HEK293 (cell line): ENCODE data around the gene LARP1B.

Experiments used
- CTCF ChIA-PET: fragments of 350-600 bp; formaldehyde crosslinking; extraction: SDS; loops from one replicate; lab custom pipeline; 2021; ENCODE audit warnings: antibody characterized with exemption; lab: Yijun Ruan, JAX
- POLR2A ChIA-PET: fragments of 300-600 bp; formaldehyde crosslinking; extraction: SDS; loops from one replicate; lab custom pipeline; 2020; ENCODE audit warnings: antibody characterized with exemption, inconsistent platforms; lab: Yijun Ruan, JAX
- H3K27ac ChIP-seq: fragments of 200-500 bp; sonication (Bioruptor generic); 2 replicates; pipeline ENCODE4 v1.5.1; 2014; ENCODE audit warnings: low read depth, low read length, control low read depth, inconsistent platforms; ENCODE audit errors: extremely low read depth
- H3K36me3 ChIP-seq, 2 experiments: fragments of 200-500 bp in 1 of 2; sonication (Bioruptor generic) in 1 of 2; 1 replicate in 1 of 2; 2 replicates in 1 of 2; pipeline ENCODE4 v1.5.1; 2014 to 2017; ENCODE audit warnings: inconsistent platforms in 2 of 2, low read length in 2 of 2; ENCODE audit not compliant: control insufficient read depth in 2 of 2, insufficient read depth in 1 of 2
- H3K4me1 ChIP-seq: fragments of 200-500 bp; sonication (Bioruptor generic); 2 replicates; pipeline ENCODE4 v1.5.1; 2014; ENCODE audit warnings: mild to moderate bottlenecking, low read length, inconsistent platforms; ENCODE audit not compliant: control insufficient read depth, insufficient read depth
- H3K4me3 ChIP-seq: 2 replicates; pipeline ENCODE4 v1.5.1; 2011; ENCODE audit warnings: low read depth, mild to moderate bottlenecking, control low read depth, low read length, moderate library complexity
- H3K9me3 ChIP-seq: fragments of 200-500 bp; sonication (Bioruptor generic); 2 replicates; pipeline ENCODE4 v1.5.1; 2014; ENCODE audit warnings: low read depth, low read length, inconsistent platforms; ENCODE audit not compliant: control insufficient read depth, insufficient read depth
- HOXA7 ChIP-seq: sonication (generic); formaldehyde crosslinking; IDR thresholded peaks from 2 replicates; pipeline ENCODE4 v1.8.1; 2022; ENCODE audit warnings: missing genetic modification reagents, borderline replicate concordance
- KLF10 ChIP-seq: fragments of 450-650 bp; IDR thresholded peaks from 2 replicates; pipeline ENCODE4 v1.5.1; 2018; ENCODE audit warnings: missing biosample characterization, mild to moderate bottlenecking, missing genetic modification characterization
- KLF9 ChIP-seq: fragments of 450-650 bp; formaldehyde crosslinking; IDR thresholded peaks from 2 replicates; pipeline ENCODE4 v1.5.1; 2016; ENCODE audit warnings: missing biosample characterization, missing genetic modification characterization, low read depth
- SP2 ChIP-seq: fragments of 450-650 bp; formaldehyde crosslinking; IDR thresholded peaks from 2 replicates; pipeline ENCODE4 v1.5.1; 2016; ENCODE audit warnings: missing biosample characterization, missing genetic modification characterization
- SP7 ChIP-seq: fragments of 450-650 bp; formaldehyde crosslinking; IDR thresholded peaks from 2 replicates; pipeline ENCODE4 v1.5.1; 2016; ENCODE audit warnings: missing biosample characterization, missing genetic modification characterization
- ZFP37 ChIP-seq: fragments of 450-650 bp; formaldehyde crosslinking; IDR thresholded peaks from 2 replicates; pipeline ENCODE4 v1.5.1; 2016; ENCODE audit warnings: missing biosample characterization, missing genetic modification characterization
- ZNF175 ChIP-seq: fragments of 450-650 bp; formaldehyde crosslinking; IDR thresholded peaks from 2 replicates; pipeline ENCODE4 v1.5.1; 2016; ENCODE audit warnings: missing biosample characterization, missing genetic modification characterization
- ZNF184 ChIP-seq: fragments of 450-650 bp; IDR thresholded peaks from 2 replicates; pipeline ENCODE4 v1.5.1; 2018; ENCODE audit warnings: missing biosample characterization, mild to moderate bottlenecking, missing genetic modification characterization
- ZNF19 ChIP-seq: fragments of 450-650 bp; formaldehyde crosslinking; IDR thresholded peaks from 2 replicates; pipeline ENCODE4; 2016; ENCODE audit warnings: missing biosample characterization, missing genetic modification characterization, low read depth
- ZNF266 ChIP-seq: fragments of 450-650 bp; formaldehyde crosslinking; IDR thresholded peaks from 2 replicates; pipeline ENCODE4 v1.5.1; 2016; ENCODE audit warnings: missing biosample characterization, missing genetic modification characterization, low read depth
- ZNF280D ChIP-seq: fragments of 450-650 bp; formaldehyde crosslinking; IDR thresholded peaks from 2 replicates; pipeline ENCODE4 v1.5.1; 2016; ENCODE audit warnings: missing biosample characterization, missing genetic modification characterization
- ZNF391 ChIP-seq: fragments of 450-650 bp; formaldehyde crosslinking; IDR thresholded peaks from 2 replicates; pipeline ENCODE4 v1.5.1; 2016; ENCODE audit warnings: low read depth, missing biosample characterization, missing genetic modification characterization, borderline replicate concordance
- ZNF398 ChIP-seq: fragments of 450-650 bp; formaldehyde crosslinking; IDR thresholded peaks from 2 replicates; pipeline ENCODE4 v1.5.1; 2017; ENCODE audit warnings: missing biosample characterization, missing genetic modification characterization
- ZNF404 ChIP-seq: fragments of 450-650 bp; formaldehyde crosslinking; IDR thresholded peaks from 2 replicates; pipeline ENCODE4 v1.5.1; 2017; ENCODE audit warnings: missing biosample characterization, missing genetic modification characterization
- ZNF416 ChIP-seq: fragments of 450-650 bp; formaldehyde crosslinking; IDR thresholded peaks from 2 replicates; pipeline ENCODE4 v1.5.1; 2016; ENCODE audit warnings: missing biosample characterization, missing genetic modification characterization
- ZNF530 ChIP-seq: fragments of 450-650 bp; formaldehyde crosslinking; IDR thresholded peaks from 2 replicates; pipeline ENCODE4 v1.5.1; 2016; ENCODE audit warnings: low read depth, missing biosample characterization, missing genetic modification characterization
- ZNF548 ChIP-seq: fragments of 450-650 bp; formaldehyde crosslinking; IDR thresholded peaks from 2 replicates; pipeline ENCODE4 v1.5.1; 2016; ENCODE audit warnings: missing biosample characterization, missing genetic modification characterization
- ZNF624 ChIP-seq: fragments of 450-650 bp; formaldehyde crosslinking; IDR thresholded peaks from 2 replicates; pipeline ENCODE4 v1.5.1; 2017; ENCODE audit warnings: missing biosample characterization, missing genetic modification characterization
- ZNF645 ChIP-seq: fragments of 450-650 bp; formaldehyde crosslinking; IDR thresholded peaks from 2 replicates; pipeline ENCODE4; 2016; ENCODE audit warnings: missing biosample characterization, missing genetic modification characterization
- ZNF658 ChIP-seq: fragments of 450-650 bp; formaldehyde crosslinking; IDR thresholded peaks from 2 replicates; pipeline ENCODE4; 2016; ENCODE audit warnings: missing biosample characterization, missing genetic modification characterization

The LARP1B gene

GRCh38 chr4:128169245-128169644 lies 108.1 kb downstream of the LARP1B start (continued):
- TF ChIP-seq ZFP37 (tag by site-specific recombination): no peak
- no peak for TF ChIP-seq SP7
- no peak for TF ChIP-seq KLF9 (tag by site-specific recombination)
- TF ChIP-seq HOXA7 (CRISPR knock-in tag): no peak
- TF ChIP-seq KLF10 (tag by site-specific recombination): no peak
- TF ChIP-seq, all 188 proteins: peak for 0

GRCh38 chr4:128176643-128177042 lies 115.5 kb downstream of the LARP1B start:
- H3K36me3 ChIP-seq: no peaks in the 10 kb centered on the region
- ChIA-PET POLR2A (no interaction called here), CTCF (no interaction called here)
- H3K4me3 ChIP-seq: no peak overlapping the region
- H3K27ac ChIP-seq: no peak overlapping the region
- H3K4me1 ChIP-seq: no peaks in the 10 kb centered on the region
- TF ChIP-seq ZNF280D (no peak), ZNF266 (no peak), SP2 (tag by site-specific recombination) (no peak), ZNF658 (tag by site-specific recombination) (no peak), ZNF548 (tag by site-specific recombination) (no peak), ZNF404 (tag by site-specific recombination) (no peak), ZNF530 (tag by site-specific recombination) (no peak), ZNF624 (tag by site-specific recombination) (no peak), ZNF416 (no peak), ZNF645 (tag by site-specific recombination) (no peak), ZNF184 (no peak), ZNF19 (no peak), ZNF398 (tag by site-specific recombination) (no peak), ZNF175 (no peak)
- no peaks in the 10 kb centered on the region for H3K9me3 ChIP-seq

- peak; percentile 70; the same call in 1 of the 2 replicates for TF ChIP-seq ZFP37 (tag by site-specific recombination)
- TF ChIP-seq ZNF391: no peak
- Histone ChIP-seq H3K9me3 (no peaks in the 10 kb centered on the region), H3K4me1 (no peaks in the 10 kb centered on the region), H3K36me3 (no peaks in the 10 kb centered on the region), H3K4me3 (no peak overlapping the region), H3K27ac (no peak overlapping the region)
- ChIA-PET POLR2A (no interaction called here), CTCF (no interaction called here)
Observed at GRCh38 chr4:128177498-128177897, 116.4 kb downstream of the LARP1B start.
